Measurements from ENCODE around the gene GPR152.

DNA sequence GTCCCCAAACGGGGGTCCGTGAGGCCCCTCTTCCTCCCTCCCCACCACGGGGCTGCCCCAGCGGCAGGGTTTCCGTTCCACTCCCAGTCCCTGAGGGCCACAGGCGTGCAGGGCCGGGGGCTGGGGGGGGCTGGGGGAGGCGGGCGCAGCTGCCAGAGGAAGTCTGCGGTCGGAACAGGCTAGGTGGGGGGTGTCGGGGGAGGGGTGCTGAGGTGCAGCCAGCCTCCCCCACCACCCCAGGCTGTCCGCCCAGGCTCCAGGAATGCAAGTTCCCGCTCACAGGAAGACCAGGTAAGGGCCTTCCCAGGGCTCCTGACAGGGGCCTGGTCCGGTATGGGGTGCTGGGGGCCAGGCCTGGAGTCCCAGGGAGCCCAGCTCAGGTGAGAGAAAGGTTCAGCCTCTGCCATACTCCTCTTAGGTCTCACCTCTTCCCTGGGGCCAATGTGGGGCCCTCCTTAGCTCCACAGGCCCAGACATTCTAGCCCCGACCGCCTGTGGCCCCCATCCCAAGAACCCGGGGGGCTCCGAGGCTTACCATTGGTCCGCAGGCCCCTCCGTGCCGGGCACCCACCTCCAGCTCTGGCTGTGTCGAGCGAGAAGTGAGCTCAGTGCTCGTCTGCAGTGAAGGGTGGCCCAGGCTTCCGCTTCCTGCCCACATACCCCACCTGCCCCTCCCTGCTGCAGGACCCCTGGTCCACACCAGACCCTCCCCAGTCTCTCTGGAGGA lies 15.3 kb downstream of the GPR152 start, which contains the start of gene PTPRCAP:
- TF ChIP-seq, protein P1, sequence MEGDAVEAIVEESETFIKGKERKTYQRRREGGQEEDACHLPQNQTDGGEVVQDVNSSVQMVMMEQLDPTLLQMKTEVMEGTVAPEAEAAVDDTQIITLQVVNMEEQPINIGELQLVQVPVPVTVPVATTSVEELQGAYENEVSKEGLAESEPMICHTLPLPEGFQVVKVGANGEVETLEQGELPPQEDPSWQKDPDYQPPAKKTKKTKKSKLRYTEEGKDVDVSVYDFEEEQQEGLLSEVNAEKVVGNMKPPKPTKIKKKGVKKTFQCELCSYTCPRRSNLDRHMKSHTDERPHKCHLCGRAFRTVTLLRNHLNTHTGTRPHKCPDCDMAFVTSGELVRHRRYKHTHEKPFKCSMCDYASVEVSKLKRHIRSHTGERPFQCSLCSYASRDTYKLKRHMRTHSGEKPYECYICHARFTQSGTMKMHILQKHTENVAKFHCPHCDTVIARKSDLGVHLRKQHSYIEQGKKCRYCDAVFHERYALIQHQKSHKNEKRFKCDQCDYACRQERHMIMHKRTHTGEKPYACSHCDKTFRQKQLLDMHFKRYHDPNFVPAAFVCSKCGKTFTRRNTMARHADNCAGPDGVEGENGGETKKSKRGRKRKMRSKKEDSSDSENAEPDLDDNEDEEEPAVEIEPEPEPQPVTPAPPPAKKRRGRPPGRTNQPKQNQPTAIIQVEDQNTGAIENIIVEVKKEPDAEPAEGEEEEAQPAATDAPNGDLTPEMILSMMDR (conservative IDR thresholded peaks at IDR 0.05; ENCODE audit: low read length) = no peak
- TF ChIP-seq EZH2phosphoT487 (IDR thresholded peaks at IDR 0.05; ENCODE audit: borderline replicate concordance, low read depth, low read length) = no peak
